NCI-H1417 (cell line): ENCODE results near the gene TBC1D3C.
"Not testable (repeated sequence)": the region's sequence is repeated elsewhere in the genome, so short reads cannot be mapped to it uniquely, and the experiment has no call there.

Source experiments
- DNase-seq, 3 experiments: peaks; one replicate each; lab custom pipeline; 2025; lab: John Stamatoyannopoulos, UW

The TBC1D3C gene

GRCh38 chr17:38068534-38068933 is at the start of gene TBC1D3C:
TSS of gene TBC1D3C (minus strand) at chr17:38068634. CDS start at chr17:38067066, 1,568 bp downstream.
- DNase-seq: not testable (repeated sequence)

DNA sequence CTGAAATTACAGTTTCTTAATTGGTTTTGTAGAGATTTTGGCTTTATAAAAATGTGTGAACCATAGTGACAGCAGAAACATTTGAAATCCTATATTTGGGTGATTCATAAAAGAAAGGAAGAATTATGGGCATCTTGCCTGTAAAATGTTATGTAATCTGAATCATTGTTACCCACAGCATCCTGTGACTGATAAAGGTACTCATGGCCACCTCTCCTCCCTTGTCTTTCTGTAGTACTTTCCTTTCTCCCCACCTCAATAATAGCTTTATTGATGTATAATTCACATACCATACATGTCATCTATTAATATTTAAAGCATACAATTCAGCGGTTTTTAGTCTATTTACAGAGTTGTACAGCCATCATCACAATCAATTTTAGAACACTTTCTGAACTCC is 30.8 kb upstream of the TBC1D3C start:
- DNase-seq: not testable (repeated sequence)

DNA sequence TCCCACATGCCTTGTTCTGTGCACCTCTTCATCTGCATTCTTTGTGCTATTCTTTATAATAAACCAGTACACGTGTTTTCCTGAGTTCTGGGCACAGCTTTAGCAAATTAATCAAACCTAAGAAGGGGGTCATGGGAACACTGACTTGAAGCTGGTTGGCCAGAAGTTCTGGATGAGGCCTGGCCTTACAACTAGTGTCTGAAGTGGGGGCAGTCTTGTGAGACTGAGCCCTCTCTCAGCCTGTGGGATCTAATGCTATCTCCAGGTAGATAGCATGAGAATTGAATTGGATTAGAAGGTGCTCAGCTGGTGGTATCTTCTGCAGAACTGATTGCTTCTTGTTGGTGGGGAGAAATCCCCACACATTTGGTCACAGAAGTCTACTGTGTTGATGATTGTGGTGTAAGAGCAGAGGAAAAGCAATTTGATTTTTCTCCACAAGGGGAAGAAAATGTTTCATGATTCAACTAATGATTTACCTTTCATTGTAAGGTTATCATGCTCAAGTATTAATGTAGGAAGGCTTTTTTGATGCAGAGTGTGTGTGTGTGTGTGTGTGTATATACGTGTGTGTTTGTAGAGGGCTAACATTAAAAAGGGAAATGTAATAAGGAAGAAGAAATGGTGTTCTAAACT is 25.7 kb upstream of the TBC1D3C start:
- not testable (repeated sequence) for DNase-seq

- not testable (repeated sequence) for DNase-seq
Observed at GRCh38 chr17:38088120-38088519, 19.7 kb upstream of the TBC1D3C start.

- DNase-seq: not testable (repeated sequence)
Observed at GRCh38 chr17:38087344-38087743, 18.9 kb upstream of the TBC1D3C start.
